Measurements from ENCODE around the gene LRRC34.

LRRC34 gene

GRCh38 chr3:169764882-169765612 is 47.7 kb downstream of the LRRC34 start, which contains the start of gene TERC:
TSS of gene TERC (minus strand) at chr3:169765060.
- DNase-seq (ENCODE audit: low spot score): peak; percentile 93

- DNase-seq (ENCODE audit: low spot score): peak; percentile 72
These were observed 48.3 kb downstream of the LRRC34 start for GRCh38 chr3:169764312-169764881.

GRCh38 chr3:169760479-169760878 is 52.2 kb downstream of the LRRC34 start:
- DNase-seq (ENCODE audit: low spot score): no peak

DNA sequence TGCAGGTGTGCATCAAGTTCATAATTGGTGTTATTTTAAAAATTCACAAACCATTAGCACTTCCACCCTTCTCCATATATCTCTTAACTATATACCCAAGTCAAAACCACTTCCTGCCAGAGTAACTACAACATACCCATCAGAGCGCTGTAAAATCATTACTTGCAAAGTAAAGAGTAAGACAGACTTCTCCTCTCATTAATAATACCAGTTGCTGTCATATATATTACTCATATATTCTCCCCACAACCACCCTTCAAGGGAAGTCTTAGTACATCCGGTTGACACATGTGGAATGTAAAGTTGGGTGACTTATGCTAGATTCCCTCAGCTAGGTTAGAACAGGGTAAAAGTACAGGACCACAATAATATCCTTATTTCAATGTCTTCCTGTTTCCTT is 53.4 kb downstream of the LRRC34 start:
- no peak for DNase-seq (ENCODE audit: low spot score)

DNA sequence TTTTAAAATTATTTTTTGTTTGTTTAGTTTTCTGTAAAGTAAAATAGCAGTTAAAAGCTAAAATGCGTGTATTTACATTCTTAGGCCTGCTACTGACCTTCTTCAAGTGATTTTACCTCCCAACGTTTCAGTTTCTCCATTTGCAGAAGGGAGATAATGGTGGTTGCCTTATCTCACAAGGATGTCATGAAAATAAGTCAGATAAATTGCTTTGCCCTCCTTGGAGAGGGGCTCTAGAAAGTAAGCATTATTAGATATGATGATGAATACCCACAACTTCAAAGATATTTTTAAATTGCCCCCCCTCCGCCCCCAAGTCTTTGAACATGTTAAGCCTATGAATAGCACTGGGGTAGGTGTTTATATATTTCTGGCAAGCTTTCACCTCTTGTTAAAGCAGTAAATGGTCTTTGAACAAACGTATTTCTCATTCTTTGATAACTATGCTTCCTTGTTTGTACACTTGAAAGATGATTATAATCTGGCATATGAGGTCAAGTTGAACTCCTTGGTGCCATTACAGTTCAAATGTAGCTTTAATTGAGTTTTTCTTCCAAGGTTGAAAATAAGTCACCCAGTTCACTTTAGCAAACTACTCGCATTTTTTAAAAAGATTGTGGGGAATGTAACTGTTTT is 54.2 kb downstream of the LRRC34 start:
- no peak for DNase-seq (ENCODE audit: low spot score)

DNA sequence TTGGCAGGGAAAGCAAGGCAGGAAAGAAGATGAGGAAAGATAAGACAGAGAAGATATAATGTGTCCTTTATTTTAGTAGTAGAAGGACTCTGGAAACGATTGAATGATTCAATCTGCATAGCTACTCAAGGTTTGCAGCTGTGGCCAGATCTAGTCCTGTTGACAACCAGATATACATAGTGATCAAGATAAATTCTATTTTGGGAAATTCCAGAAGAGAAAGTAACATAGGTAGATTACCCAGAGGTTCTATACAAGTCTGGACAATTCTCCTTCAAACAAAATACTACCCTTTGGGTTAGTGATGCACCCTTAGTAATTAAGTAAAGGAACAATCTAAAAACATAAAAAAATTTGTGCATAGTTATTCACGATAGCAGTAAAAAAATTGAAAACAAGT is 57.2 kb downstream of the LRRC34 start:
- no peak for DNase-seq (ENCODE audit: low spot score)

GRCh38 chr3:169754711-169755110 is 58.0 kb downstream of the LRRC34 start:
- DNase-seq (ENCODE audit: low spot score): no peak

DNA sequence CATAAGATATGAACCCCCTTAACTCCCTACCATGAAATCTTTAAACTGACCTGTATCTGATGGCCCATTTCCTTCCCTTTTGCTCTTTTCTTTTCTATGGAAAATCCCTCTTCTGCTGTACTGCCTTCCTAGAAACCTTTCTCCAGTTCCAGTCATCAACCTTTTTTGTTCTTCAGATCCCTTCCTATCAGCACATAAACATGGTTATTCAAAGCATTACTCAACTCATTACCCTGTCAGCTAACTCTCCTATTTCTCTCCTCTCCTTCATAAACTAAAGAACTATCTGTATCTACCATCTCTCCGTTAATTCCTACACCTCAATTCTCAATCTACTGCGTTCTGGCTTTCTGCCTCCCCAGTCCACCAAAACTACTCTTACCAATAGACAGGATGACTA is 60.8 kb downstream of the LRRC34 start:
- DNase-seq (ENCODE audit: low spot score): no peak

DNA sequence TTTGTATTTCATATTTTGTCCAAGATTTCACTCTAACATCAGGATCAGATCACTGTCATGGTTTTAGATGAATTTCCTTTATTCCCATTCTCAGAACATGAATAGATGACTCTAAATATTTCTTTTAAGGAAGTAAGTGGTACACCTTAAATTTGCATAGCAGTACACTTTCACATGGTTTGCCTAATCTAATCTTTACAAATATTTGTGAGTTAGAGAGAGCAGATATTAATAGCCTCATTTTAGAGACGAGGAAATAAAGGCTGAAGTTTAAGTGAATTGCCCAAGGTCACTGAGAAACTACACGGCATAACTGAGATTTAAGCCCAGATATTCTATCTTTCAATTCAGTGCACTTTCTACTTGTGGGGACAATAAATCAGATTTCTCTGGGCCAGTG is 62.0 kb downstream of the LRRC34 start:
- DNase-seq (ENCODE audit: low spot score): no peak

DNA sequence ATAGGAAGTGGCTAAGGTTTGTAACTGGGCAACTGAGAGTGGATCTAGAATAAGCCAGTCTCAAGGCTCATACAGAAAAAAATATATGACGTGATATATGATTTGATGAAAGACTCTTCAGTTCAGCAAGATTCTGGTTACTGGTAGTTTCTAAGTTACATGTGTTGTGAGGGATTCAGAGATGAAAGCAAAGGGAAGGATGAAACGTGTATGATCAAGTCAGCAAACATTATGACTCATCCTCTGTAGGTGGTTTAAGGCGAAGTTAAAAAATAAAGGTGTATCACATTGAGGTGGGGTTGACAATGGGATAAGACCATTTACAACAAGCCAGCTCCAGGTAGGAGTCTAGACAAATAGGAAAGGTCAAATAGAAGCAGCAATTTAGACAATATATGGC is 64.0 kb downstream of the LRRC34 start:
- DNase-seq (ENCODE audit: low spot score): peak; percentile 87

GRCh38 chr3:169746924-169747323 is 65.8 kb downstream of the LRRC34 start:
- no peak for DNase-seq (ENCODE audit: low spot score)

DNA sequence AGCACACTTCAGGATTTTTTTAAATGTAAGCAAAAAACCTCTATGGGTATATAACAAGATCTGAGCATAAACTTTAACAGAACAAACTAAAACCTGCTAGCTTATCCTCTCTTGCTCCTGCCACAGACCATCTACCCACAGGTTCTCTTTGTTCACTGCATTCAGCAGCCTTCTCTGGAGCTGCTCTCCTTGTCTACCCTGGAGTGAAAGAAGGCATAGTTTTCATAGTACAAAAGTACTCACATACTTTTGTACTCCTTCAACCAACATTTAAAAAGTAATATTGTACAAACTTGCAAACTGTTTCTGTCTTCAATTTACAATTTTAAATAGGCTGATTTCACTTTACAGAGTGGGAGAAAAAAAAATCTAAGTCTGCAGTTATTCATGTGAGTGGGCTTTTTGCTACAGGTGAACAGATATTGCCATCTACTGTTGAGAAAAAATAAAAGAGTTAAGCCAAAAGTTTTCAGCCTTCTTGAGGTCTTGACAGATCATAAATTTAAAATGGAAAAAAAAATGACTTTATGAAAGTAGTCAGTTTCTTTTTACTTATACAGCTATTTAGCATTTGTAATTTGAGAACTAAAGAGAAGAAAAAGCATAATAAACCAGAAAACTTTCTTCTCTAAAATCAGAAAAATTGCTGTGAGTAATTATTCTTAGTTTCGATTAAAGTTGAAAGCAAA is 68.2 kb downstream of the LRRC34 start:
- DNase-seq (ENCODE audit: low spot score): peak; percentile 50

Data from SW480 (cell line).